ENCODE results near the gene ZNF30.
"Not testable (repeated sequence)": the region's sequence is repeated elsewhere in the genome, so short reads cannot be mapped to it uniquely, and the experiment has no call there.

ZNF30 gene

GRCh38 chr19:34985249-34986022, 58.7 kb downstream of the ZNF30 start:
- DNase-seq (ENCODE audit: low spot score): no peak

- no peak for DNase-seq (ENCODE audit: low spot score)
Measured at GRCh38 chr19:34988119-34988518, 61.4 kb downstream of the ZNF30 start.

GRCh38 chr19:34989298-34989697, 62.6 kb downstream of the ZNF30 start:
- DNase-seq (ENCODE audit: low spot score): no peak

GRCh38 chr19:34990578-34991192, 64.0 kb downstream of the ZNF30 start:
- no peak for DNase-seq (ENCODE audit: low spot score)

GRCh38 chr19:34991542-34992333, 65.0 kb downstream of the ZNF30 start:
- DNase-seq (ENCODE audit: low spot score): no peak

GRCh38 chr19:34992582-34992981, 65.9 kb downstream of the ZNF30 start:
- not testable (repeated sequence) for DNase-seq (ENCODE audit: low spot score)

- no peak for DNase-seq (ENCODE audit: low spot score)
Measured at GRCh38 chr19:34994286-34994642, 67.6 kb downstream of the ZNF30 start.

All from COLO829 (cell line).